Body of pancreas (tissue), 4 donors: ENCODE data around the gene RBMS3. TPM values are rescaled to one million over a fixed set of nuclear protein-coding genes. Genes with fewer than 3 reads are reported as not detected.
A peak's percentile ranks its signal among the peaks of the same experiment; 100 is the strongest.

Source experiments
- ATAC-seq: fragments of 150-250 bp; one replicate; pipeline ENCODE4 v1.9.1; 2016
- DNase-seq, 4 donors: peaks; one replicate each; pipeline ENCODE4 v3.0.0-alpha.2; 2019
- H3K27ac ChIP-seq, 4 donors: fragments of 200-600 bp; sonication (generic); 1 replicate in 3 of 4; 2 replicates in 1 of 4; pipeline versions ENCODE4 v1.5.1 to v1.6.1; 2016 to 2019; ENCODE audit warnings: mild to moderate bottlenecking in 1 of 4, mixed read lengths in 1 of 4, moderate library complexity in 1 of 4
- H3K27me3 ChIP-seq, 2 donors: fragments of 200-600 bp; sonication (generic); one replicate each; pipeline ENCODE4 v1.6.0; 2016; ENCODE audit warnings: mild to moderate bottlenecking in 1 of 2
- H3K36me3 ChIP-seq, 2 donors: fragments of 200-600 bp; sonication (generic); replicated peaks in 1 of 2; 2 replicates each; pipeline ENCODE4 v1.5.1; 2016; ENCODE audit warnings: low read depth in 2 of 2; ENCODE audit not compliant: insufficient read depth in 1 of 2
- H3K4me1 ChIP-seq: fragments of 200-600 bp; sonication (generic); one replicate; pipeline ENCODE4 v1.6.0; 2016
- H3K4me3 ChIP-seq, 2 donors: fragments of 200-600 bp; sonication (generic); 1 replicate in 1 of 2; 2 replicates in 1 of 2; pipeline ENCODE4 v1.5.1; 2016 to 2019
- H3K9me3 ChIP-seq, 3 donors: fragments of 200-600 bp; sonication (generic); 1 replicate in 2 of 3; 2 replicates in 1 of 3; pipeline ENCODE4 v1.5.1; 2016
- POLR2A ChIP-seq, 3 donors: fragments of 450-650 bp; IDR thresholded peaks; one replicate each; pipeline ENCODE4 v1.6.1; 2016; ENCODE audit warnings: antibody characterized with exemption in 3 of 3, mild to moderate bottlenecking in 2 of 3
- WGBS, 2 donors: methylation state at CpG; one replicate each; pipeline ENCODE4 v1.1.5; 2017; 5-methylcytosine and 5-hydroxymethylcytosine counted together
- intact Hi-C: fragments of 100-400 bp; cut with DNase I; formaldehyde crosslinking; loops from one replicate; pipeline ENCODE4 v1.15.1; 2023
- total RNA-seq, 2 donors: library from RNA; depleted of rRNA; stranded (reverse); fragments of >200 nt; gene quantifications; one replicate each; pipeline ENCODE4 v1.1.0, GENCODE V29; 2016
- TF ChIP-seq, protein P1 (sequence below), 7 experiments: fragments of 450-650 bp in 4 of 7; fragments of 200-600 bp in 3 of 7; sonication (generic) in 3 of 7; IDR thresholded peaks; one replicate each; pipeline ENCODE4 v1.5.1; 2016 to 2019; ENCODE audit warnings: antibody characterized with exemption in 7 of 7

Gene RBMS3
- total RNA-seq, 2 donors from 2014 or later, result 17.4 to 29.7 TPM

DNA sequence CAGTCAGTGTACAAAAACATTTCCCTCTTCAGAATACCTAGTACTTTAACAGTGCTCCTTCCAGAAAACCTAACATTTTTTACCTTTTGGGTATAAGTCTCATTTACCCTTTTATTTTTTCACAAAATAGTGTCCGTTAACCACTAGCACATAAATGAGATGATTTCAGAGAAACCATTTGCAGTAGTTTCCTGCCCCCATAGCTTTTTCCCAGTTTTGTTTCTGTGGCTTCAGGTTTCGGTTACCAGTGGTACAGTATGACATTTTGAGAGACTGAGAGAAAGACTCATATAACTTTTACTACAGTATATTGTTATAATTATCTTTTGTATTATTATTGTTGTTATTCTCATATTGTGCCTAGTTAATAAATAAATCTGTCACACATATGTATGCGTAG lies 6.2 kb upstream of the RBMS3 start:
- DNase-seq (no peak), ATAC-seq (no peak)
- Histone ChIP-seq H3K36me3 (no peaks in the 10 kb centered on the region), H3K27ac (no peak overlapping the region), H3K4me3 (no peak overlapping the region), H3K4me1 (no peaks in the 10 kb centered on the region), H3K27me3 (no peaks in the 10 kb centered on the region), H3K9me3 (no peaks in the 10 kb centered on the region)
- TF ChIP-seq POLR2A (IDR thresholded peaks at IDR 0.05), result no peak
- TF ChIP-seq, protein P1, sequence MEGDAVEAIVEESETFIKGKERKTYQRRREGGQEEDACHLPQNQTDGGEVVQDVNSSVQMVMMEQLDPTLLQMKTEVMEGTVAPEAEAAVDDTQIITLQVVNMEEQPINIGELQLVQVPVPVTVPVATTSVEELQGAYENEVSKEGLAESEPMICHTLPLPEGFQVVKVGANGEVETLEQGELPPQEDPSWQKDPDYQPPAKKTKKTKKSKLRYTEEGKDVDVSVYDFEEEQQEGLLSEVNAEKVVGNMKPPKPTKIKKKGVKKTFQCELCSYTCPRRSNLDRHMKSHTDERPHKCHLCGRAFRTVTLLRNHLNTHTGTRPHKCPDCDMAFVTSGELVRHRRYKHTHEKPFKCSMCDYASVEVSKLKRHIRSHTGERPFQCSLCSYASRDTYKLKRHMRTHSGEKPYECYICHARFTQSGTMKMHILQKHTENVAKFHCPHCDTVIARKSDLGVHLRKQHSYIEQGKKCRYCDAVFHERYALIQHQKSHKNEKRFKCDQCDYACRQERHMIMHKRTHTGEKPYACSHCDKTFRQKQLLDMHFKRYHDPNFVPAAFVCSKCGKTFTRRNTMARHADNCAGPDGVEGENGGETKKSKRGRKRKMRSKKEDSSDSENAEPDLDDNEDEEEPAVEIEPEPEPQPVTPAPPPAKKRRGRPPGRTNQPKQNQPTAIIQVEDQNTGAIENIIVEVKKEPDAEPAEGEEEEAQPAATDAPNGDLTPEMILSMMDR (IDR thresholded peaks at IDR 0.05), result no peak
- 86 to 91% methylated on average over 3 of the region's 3 CpGs for WGBS, 2 donors
- intact Hi-C loops, result no loop called here

DNA sequence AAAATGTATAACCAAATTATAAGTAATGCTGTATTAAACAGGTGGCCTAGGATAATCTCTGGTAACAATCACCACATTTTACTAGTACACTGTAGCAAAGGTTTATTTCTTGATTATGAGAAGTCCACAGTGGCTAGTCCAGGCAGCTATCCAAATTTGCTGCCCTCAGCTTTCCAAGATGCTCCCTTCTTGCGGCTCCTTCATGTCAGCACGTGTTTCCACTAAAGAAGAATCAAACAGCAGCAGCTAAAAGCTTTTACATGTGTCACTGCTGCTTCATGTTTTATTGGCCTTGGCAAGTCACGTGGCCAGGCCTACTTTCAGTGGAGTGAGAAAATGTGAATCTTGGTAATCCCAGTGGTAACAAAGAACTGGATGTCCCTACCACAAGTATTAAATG lies 5.6 kb upstream of the RBMS3 start:
- Histone ChIP-seq H3K4me3 (no peak overlapping the region), H3K27me3 (no peaks in the 10 kb centered on the region), H3K27ac (no peak overlapping the region), H3K9me3 (no peaks in the 10 kb centered on the region), H3K36me3 (no peaks in the 10 kb centered on the region), H3K4me1 (no peaks in the 10 kb centered on the region)
- no peak for TF ChIP-seq POLR2A (IDR thresholded peaks at IDR 0.05)
- TF ChIP-seq, protein P1 (IDR thresholded peaks at IDR 0.05), result no peak
- DNase-seq (peak in 1 of 4 donors; percentile 9), ATAC-seq (no peak)
- 73% methylated on average over 3 of the region's 3 CpGs for whole genome bisulfite sequencing, 2 donors
- intact Hi-C loops, result no loop called here

DNA sequence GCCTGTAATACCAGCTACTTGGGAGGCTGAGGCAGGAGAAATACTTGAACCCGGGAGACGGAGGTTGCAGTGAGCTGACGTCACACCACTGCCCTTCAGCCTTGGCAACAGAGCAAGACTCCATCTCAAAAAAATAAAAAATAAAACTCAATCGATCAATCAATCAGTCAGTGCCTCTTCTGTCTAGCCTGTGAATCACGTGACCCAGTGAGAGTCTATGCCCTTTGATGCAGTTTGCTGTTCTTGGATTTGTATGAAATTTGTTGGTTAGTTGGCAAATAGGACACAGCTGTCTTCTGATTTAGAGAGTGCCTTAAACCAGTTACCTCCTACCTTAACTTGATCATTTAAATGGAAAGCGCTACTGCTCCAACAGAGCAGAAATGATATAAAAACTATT lies 3.6 kb upstream of the RBMS3 start:
- intact Hi-C loops, result no loop called here
- Histone ChIP-seq H3K9me3 (no peaks in the 10 kb centered on the region), H3K4me3 (no peak overlapping the region), H3K4me1 (peaks cover 8% of the 10 kb centered on the region), H3K27me3 (no peaks in the 10 kb centered on the region), H3K36me3 (no peaks in the 10 kb centered on the region), H3K27ac (no peak overlapping the region)
- 88 to 90% methylated on average over 6 of the region's 6 CpGs for WGBS, 2 donors
- DNase-seq (no peak), ATAC-seq (no peak)
- no peak for TF ChIP-seq POLR2A (IDR thresholded peaks at IDR 0.05)
- TF ChIP-seq, protein P1 (IDR thresholded peaks at IDR 0.05), result no peak

DNA sequence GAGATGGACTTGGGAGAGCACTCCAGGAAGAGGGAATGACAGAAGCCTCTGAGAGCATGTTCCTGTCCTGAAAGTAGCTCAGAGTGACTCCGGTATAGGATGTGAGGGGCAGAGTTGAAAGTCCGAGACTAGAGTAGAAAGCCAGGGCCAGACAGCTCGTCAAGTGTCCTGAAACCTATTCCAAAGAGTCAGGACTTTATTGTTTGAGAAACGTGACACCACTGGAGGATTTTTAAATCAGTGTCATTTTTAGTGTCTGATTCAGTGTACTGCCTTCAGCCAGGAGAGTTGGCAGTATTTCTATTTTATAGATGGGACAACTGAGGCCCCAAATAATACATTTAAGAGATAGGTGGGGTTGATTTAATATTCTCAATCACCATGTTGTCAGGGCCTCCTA lies 1.6 kb upstream of the RBMS3 start:
- H3K36me3 ChIP-seq, result no peaks in the 10 kb centered on the region
- no peak for TF ChIP-seq POLR2A (IDR thresholded peaks at IDR 0.05)
- TF ChIP-seq, protein P1 (IDR thresholded peaks at IDR 0.05), result no peak
- no peaks in the 10 kb centered on the region for H3K27me3 ChIP-seq
- H3K4me1 ChIP-seq, result peaks cover 8% of the 10 kb centered on the region
- 73% methylated on average over 4 of the region's 4 CpGs for WGBS, 2 donors
- intact Hi-C loops, result no loop called here
- no peak overlapping the region for H3K27ac ChIP-seq
- H3K4me3 ChIP-seq, result no peak overlapping the region
- H3K9me3 ChIP-seq, result no peaks in the 10 kb centered on the region
- no peak for DNase-seq
- ATAC-seq, result no peak

DNA sequence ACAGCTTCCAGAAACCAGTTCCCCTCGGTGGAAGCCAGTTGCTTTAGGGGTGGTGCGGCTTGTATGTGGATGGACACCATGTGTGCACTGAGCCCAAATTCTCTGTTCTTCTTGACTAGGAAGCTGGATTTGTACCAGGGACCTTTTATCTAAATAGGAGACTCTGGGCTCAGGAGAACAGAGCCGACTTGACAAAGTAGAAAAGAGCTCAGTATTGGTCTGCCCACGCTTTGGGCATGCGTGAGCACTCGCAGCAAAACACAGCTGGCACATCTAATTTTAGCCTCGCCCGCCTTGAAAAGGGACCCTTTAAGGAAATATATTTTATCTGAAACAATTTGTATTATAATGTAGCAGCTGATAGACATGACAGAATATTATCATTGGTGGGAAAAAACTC lies 1.1 kb upstream of the RBMS3 start:
- no peak overlapping the region for H3K27ac ChIP-seq
- intact Hi-C loops, result no loop called here
- no peak for DNase-seq

More for the DNA sequence above, 1.1 kb upstream of the RBMS3 start:
- ATAC-seq, result no peak
- Histone ChIP-seq H3K27me3 (no peaks in the 10 kb centered on the region), H3K9me3 (no peaks in the 10 kb centered on the region), H3K4me3 (no peak overlapping the region), H3K36me3 (no peaks in the 10 kb centered on the region), H3K4me1 (peaks cover 8% of the 10 kb centered on the region)
- 63 to 65% methylated on average over 8 of the region's 8 CpGs for WGBS, 2 donors
- TF ChIP-seq, protein P1 (IDR thresholded peaks at IDR 0.05), result no peak
- no peak for TF ChIP-seq POLR2A (IDR thresholded peaks at IDR 0.05)
